Measurements from ENCODE around the gene C17orf107. TPM values are rescaled to one million over a fixed set of nuclear protein-coding genes. Genes with fewer than 3 reads are reported as not detected.

Gene C17orf107
- total and polyA plus RNA-seq, 9 of the 15 experiments (the other 6 are each of a cell fraction or from before 2014, with no cell fraction given), result 0.05 to 0.29 (median 0.07) TPM; not detected in 4

DNA sequence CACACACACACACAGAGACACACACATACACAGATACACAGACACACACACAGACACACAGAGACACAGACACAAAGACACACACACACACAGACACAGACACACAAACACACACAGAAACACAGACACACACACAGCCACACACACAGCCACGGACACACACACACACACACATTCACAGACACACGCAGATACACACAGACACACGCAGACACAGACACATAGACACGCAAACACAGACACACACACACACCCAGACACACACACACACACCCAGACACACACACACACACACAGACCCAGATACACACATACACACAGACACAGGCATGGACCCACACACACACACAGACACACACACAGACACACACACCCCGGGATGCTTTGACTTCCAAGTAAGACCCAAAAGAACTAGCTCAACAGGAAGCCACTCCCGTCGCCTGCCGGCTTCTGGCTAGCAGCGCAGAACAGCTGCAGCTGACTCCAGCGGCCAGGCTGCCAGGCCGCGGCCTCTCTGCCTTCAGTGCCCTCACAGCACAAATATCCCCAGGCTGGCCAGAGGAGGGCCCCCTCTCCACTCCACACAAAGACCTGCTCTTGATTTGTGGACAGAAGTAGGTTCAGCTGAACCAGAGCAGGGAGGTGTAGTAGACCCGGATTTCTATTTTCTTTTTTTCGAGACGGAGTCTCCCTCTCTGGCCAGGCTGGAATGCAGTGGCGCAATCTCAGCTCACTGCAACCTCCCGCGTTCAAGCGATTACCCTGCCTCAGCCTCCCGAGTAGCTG is 9.6 kb downstream of the C17orf107 start (continued):
- TF ChIP-seq ZNF224 (CRISPR knock-in tag; IDR thresholded peaks at IDR 0.05) (no peak), ZNF655 (CRISPR knock-in tag; IDR thresholded peaks at IDR 0.05) (no peak), JUNB (CRISPR knock-in tag; conservative IDR thresholded peaks at IDR 0.05) (no peak), ZBED1 (IDR thresholded peaks at IDR 0.05) (no peak), C11orf30 (IDR thresholded peaks at IDR 0.05; ENCODE audit: low read depth) (no peak), TAL1 (IDR thresholded peaks at IDR 0.05) (no peak), NONO (IDR thresholded peaks at IDR 0.05; ENCODE audit: low read depth in 2 of 2, low read length in 1 of 2) (no peak), RBM39 (optimal IDR thresholded peaks at IDR 0.05; ENCODE audit: low read depth, low read length) (no peak), PHF8 (IDR thresholded peaks at IDR 0.05; ENCODE audit: borderline replicate concordance, low read length) (no peak), POLR2AphosphoS2 (IDR thresholded peaks at IDR 0.05; ENCODE audit: low read length) (no peak), HDAC2 (IDR thresholded peaks at IDR 0.05) (no peak), CEBPB (tag; IDR thresholded peaks at IDR 0.05) (peak; percentile 16; the same call in 1 of the 2 replicates), SNRNP70 (optimal IDR thresholded peaks at IDR 0.05; ENCODE audit: low read depth, low read length) (no peak), ZBTB2 (IDR thresholded peaks at IDR 0.05) (no peak), ZNF280A (IDR thresholded peaks at IDR 0.05; ENCODE audit: low read depth, partially characterized antibody) (peak; percentile 53), OTX1 (CRISPR knock-in tag; IDR thresholded peaks at IDR 0.05) (0 out of 2 replicates have a peak, but pooled peaks have one; percentile 62), XRCC5 (IDR thresholded peaks at IDR 0.05; ENCODE audit: low read depth, low read length) (no peak)
- TF ChIP-seq, protein P1, sequence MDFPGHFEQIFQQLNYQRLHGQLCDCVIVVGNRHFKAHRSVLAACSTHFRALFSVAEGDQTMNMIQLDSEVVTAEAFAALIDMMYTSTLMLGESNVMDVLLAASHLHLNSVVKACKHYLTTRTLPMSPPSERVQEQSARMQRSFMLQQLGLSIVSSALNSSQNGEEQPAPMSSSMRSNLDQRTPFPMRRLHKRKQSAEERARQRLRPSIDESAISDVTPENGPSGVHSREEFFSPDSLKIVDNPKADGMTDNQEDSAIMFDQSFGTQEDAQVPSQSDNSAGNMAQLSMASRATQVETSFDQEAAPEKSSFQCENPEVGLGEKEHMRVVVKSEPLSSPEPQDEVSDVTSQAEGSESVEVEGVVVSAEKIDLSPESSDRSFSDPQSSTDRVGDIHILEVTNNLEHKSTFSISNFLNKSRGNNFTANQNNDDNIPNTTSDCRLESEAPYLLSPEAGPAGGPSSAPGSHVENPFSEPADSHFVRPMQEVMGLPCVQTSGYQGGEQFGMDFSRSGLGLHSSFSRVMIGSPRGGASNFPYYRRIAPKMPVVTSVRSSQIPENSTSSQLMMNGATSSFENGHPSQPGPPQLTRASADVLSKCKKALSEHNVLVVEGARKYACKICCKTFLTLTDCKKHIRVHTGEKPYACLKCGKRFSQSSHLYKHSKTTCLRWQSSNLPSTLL (IDR thresholded peaks at IDR 0.05), result 0 out of 2 replicates have a peak, but pooled peaks have one; percentile 16
- TF ChIP-seq, protein P2, sequence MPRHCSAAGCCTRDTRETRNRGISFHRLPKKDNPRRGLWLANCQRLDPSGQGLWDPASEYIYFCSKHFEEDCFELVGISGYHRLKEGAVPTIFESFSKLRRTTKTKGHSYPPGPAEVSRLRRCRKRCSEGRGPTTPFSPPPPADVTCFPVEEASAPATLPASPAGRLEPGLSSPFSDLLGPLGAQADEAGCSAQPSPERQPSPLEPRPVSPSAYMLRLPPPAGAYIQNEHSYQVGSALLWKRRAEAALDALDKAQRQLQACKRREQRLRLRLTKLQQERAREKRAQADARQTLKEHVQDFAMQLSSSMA (CRISPR knock-in tag; IDR thresholded peaks at IDR 0.05), result no peak
